ENCODE data around the gene DENND2A.
"Not testable (repeated sequence)": the region's sequence is repeated elsewhere in the genome, so short reads cannot be mapped to it uniquely, and the experiment has no call there.

Gene DENND2A

DNA sequence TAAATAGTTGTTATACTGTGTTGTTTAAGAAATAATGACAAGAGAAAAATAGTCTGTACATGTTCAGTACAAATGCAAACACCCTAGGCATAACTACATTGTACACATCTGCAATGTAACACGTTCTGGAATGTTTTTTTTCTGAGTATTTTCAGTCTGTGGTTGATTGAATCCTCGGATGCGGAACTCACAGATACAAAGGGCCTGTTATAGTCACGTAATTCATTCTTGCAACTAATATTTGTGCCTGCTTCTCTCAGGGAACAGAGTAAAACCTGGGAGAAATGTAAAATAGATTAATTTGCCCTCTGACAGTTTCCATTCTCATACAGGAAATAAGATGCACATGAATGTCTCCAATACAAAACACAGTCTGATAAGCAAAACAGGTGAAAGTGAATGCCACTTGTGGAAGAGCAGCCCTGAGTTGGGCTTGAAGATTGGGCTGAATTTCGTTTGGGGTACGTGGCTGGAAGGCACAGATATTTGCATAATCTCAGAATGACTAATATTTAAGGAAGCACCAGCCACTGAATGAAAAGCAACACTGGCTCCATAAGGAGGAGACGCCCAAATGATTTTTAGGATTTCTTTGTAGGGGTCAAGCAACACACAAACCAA lies 19.1 kb downstream of the DENND2A start:
- FAIRE-seq (no peak), DNase-seq (ENCODE audit: low spot score) (no peak)

GRCh38 chr7:140619915-140620510 lies 20.6 kb downstream of the DENND2A start:
- not testable (repeated sequence) for DNase-seq (ENCODE audit: low spot score); FAIRE-seq

- no peak for FAIRE-seq
These were observed 21.4 kb downstream of the DENND2A start for GRCh38 chr7:140619176-140619575.

DNA sequence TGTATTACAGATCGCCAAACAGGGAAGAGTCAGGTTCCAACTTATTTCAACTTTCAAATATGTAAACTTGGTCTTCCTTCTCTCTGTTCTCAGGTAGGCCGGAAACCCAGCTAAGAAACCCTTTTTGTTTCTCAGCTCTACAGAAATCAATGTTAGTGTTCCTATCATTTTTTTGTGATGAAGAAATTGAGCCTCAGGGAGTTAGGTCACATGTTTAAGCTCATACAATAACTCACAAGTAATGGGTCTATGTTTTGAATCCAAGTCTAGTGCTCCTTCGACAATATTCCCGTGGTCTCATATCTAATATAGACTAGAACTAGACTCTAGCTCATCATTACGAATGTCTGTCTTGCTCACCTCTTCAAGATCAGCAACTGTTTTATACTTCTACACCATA lies 22.3 kb downstream of the DENND2A start:
- DNase-seq (ENCODE audit: low spot score) = no peak
- no peak for FAIRE-seq

More at GRCh38 chr7:140619176-140619575, 21.4 kb downstream of the DENND2A start:
- DNase-seq (ENCODE audit: low spot score) = no peak

GRCh38 chr7:140617081-140617480 lies 23.5 kb downstream of the DENND2A start:
- FAIRE-seq (no peak), DNase-seq (ENCODE audit: low spot score) (no peak)

DNA sequence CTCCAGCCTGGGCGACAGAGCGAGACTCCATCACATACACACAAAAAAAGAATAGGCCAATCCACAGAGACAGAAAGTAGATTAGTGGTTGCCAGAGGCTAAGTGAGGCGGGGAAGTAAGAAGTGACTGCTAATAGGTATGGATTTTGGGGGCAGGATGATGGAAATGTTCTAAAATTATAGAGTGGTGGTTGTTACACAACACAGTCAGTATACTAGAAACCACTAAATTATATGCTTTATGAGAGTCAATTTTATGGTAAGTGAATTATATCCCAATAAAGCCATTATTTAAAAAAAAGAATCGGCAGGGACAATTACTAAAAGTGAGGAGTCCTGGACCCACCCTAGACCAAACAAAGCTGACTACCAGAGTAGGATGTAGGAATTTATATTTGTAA lies 24.3 kb downstream of the DENND2A start:
- FAIRE-seq = no peak
- no peak for DNase-seq (ENCODE audit: low spot score)

DNA sequence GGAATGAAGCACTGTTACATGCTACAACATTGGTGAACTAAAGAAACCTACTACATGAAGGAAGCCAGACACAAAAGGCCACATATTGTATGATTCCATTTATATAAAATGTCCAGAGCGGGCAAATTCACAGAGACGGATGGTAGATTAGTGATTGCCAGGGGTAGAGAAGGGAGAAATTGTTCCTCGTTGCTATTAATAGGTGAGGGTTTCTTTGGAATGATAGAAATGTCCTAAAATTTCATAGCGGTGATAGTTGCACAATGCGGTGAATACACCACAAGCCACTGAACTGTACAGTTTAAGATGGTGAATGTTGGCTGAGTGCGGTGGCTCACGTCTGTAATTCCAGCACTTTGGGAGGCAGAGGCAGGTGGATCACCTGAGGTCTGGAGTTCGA lies 29.0 kb downstream of the DENND2A start:
- FAIRE-seq = peak; percentile 40

GRCh38 chr7:140610204-140611165 lies 30.1 kb downstream of the DENND2A start:
- FAIRE-seq (no peak), DNase-seq (ENCODE audit: low spot score) (no peak)

More for the DNA sequence above, 29.0 kb downstream of the DENND2A start:
- peak; percentile 50 for DNase-seq (ENCODE audit: low spot score)

GRCh38 chr7:140609646-140610045 lies 31.0 kb downstream of the DENND2A start:
- DNase-seq (ENCODE audit: low spot score) = no peak
- FAIRE-seq = no peak

GRCh38 chr7:140607441-140607989 lies 33.1 kb downstream of the DENND2A start:
- FAIRE-seq = peak; percentile 27

DNA sequence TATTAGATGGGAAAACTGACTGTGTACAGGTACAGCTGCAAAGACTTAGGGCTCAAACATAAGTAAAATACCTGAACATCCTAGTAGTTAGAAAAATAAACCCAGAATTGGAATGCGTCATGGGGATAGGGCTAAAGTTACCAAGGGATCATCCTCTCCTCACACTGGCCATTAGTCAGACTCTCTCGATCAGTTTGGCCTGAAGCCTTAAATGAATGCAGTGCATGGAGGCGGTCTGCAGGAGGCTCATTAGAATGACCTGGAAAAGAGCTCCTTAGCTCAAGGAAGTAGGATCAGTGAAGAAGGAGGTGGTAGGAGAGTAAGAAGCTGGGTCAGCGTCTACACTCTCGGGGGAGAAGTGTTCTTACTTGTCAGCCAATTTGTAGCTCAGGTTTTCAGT lies 35.3 kb downstream of the DENND2A start:
- no peak for FAIRE-seq

More at GRCh38 chr7:140607441-140607989, 33.1 kb downstream of the DENND2A start:
- DNase-seq (ENCODE audit: low spot score) = peak; percentile 50

DNA sequence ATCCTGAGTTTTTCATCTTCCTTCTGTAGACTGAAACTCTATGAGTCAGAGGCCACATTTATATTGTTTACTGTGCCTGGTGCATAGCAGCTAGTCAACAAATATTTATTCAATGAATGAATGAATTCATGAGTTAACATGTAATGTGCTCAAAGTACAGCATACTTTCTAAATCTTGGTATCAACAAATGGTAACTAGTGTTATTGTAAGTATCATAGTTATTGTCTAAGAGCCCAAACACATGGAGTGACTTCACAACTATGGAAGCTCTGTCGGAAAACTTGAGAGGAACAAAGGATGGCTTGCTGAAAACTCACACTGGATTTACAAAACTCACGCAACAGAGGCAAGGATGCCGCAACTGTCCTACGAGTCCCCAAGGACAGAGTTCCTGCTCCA lies 35.9 kb downstream of the DENND2A start:
- DNase-seq (ENCODE audit: low spot score) (no peak), FAIRE-seq (no peak)

More for the DNA sequence above, 35.3 kb downstream of the DENND2A start:
- no peak for DNase-seq (ENCODE audit: low spot score)

DNA sequence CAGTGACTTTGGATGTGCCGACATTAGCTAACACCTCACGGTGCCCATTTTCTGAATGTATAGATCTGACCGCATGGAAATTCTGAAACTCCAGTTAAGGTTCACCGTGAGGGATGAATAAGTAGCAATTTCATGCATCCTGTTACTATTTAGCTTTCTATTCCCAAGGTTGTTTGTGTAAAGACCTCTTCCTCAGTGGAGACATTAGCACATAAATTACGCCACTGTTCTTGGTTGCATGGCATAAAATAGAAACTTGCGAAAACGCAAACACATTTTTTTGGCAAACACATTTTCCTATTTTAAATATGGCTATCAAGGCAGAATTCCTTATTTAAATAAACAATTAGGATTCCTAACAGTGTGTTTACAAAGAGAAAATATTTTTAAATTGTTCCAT lies 36.5 kb downstream of the DENND2A start:
- DNase-seq (ENCODE audit: low spot score) (no peak), FAIRE-seq (no peak)

- FAIRE-seq = no peak
- DNase-seq (ENCODE audit: low spot score) = no peak
These were observed 38.9 kb downstream of the DENND2A start for GRCh38 chr7:140601566-140602174.

DNA sequence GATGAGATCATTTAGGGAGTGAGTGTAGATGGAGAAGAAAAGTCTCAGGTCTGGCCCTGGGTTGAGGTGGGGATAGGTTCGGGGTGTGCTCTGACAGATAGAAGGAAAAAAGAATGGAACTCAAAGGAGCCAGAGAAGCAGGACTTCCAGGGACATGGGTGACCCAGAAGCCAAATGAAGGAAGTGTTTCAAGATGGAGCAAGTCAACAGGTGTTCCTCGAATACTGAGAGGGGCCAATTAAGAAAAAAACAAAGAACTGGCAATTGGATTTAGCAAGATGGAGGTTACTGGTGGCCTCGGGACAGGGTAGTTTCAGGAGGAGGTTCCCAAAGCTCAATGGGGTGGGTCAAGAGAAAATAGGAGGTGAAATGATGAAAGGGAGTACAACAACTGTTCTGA lies 40.3 kb downstream of the DENND2A start:
- no peak for FAIRE-seq
- no peak for DNase-seq (ENCODE audit: low spot score)

- FAIRE-seq (no peak), DNase-seq (ENCODE audit: low spot score) (no peak)
These were observed 43.1 kb downstream of the DENND2A start for GRCh38 chr7:140597428-140597949.

DNA sequence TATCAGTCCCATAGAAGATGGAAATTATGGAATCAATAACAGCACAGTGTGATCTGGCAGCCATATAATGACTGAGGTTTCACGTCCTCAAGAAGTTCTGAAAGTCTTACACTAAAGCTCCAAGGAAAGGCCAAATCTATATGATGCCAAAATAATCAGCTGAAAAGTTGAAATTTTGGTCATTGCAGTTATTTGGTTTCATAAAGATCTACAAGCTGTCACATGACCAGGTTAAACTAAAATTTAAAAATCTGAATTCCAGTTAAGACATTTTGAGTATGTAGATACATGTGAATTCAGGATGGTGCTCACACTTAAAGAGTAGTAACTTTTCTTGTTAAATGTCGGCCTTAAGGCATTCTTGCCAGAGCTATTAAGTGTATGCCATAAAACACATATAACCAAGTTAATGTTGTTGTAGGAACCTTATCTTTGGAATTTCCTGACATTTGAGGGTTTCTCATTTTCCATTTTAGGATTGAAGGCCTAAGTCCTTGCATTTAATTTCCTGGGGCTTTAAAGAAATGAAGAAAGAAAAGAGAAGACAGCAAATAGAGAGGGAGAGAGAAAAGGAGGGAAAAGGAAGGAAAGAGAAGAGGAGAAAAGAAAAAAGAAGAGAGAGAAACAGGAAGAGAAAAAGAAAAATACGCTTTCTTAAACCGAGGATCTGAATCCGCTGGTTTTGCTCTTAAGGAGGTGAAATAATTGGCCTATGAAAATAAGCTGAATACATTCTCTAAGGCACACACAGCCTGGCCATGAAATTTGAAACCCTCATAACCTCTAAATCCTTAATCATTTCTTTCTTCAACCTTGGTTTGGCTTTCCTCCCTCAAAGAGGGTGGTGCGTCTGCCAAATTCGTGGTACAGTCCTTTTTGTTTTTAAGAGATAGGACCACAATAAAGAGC lies 43.8 kb downstream of the DENND2A start:
- no peak for FAIRE-seq
- DNase-seq (ENCODE audit: low spot score) = no peak

- FAIRE-seq (no peak), DNase-seq (ENCODE audit: low spot score) (no peak)
These were observed 45.0 kb downstream of the DENND2A start for GRCh38 chr7:140595468-140596092.

- FAIRE-seq (no peak), DNase-seq (ENCODE audit: low spot score) (no peak)
These were observed 46.4 kb downstream of the DENND2A start for GRCh38 chr7:140594131-140594691.
